ENCODE results near the gene CFAP107.

- no peak for TF ChIP-seq CTCF (IDR thresholded peaks at IDR 0.05; ENCODE audit: insufficient read depth, low read depth, low read length)
- no peak for TF ChIP-seq EZH2 (IDR thresholded peaks at IDR 0.05; ENCODE audit: insufficient read depth, low read length)
Observed at GRCh38 chr1:12738934-12739333, 7.1 kb upstream of the CFAP107 start.

Data from astrocyte (in vitro differentiated cells and primary cell).